ENCODE measurements around the gene COL28A1. TPM values are rescaled to one million over a fixed set of nuclear protein-coding genes. Genes with fewer than 3 reads are reported as not detected.

COL28A1 gene
- total RNA-seq, 1 donor from 2014 or later: 1.1 TPM

- Mint-ChIP-seq H3K27ac (ENCODE audit: unreplicated experiment) (no peak overlapping the region), H3K9me3 (ENCODE audit: unreplicated experiment) (peaks cover 18% of the 10 kb centered on the region)
Observed at GRCh38 chr7:7491044-7491443, 44.6 kb downstream of the COL28A1 start.

GRCh38 chr7:7490003-7490402 lies 45.7 kb downstream of the COL28A1 start:
- H3K4me3 Mint-ChIP-seq (ENCODE audit: unreplicated experiment): no peak overlapping the region
- H3K9me3 Mint-ChIP-seq (ENCODE audit: unreplicated experiment): peaks cover 25% of the 10 kb centered on the region
- no peak for DNase-seq (ENCODE audit: extremely low spot score, unreplicated experiment)
- H3K36me3 Mint-ChIP-seq (ENCODE audit: unreplicated experiment): peaks cover 3% of the 10 kb centered on the region
- H3K27ac Mint-ChIP-seq (ENCODE audit: unreplicated experiment): no peak overlapping the region
- H3K4me1 Mint-ChIP-seq (ENCODE audit: unreplicated experiment): peaks cover 5% of the 10 kb centered on the region
- TF ChIP-seq CTCF (IDR thresholded peaks at IDR 0.05): no peak
- no peaks in the 10 kb centered on the region for H3K27me3 Mint-ChIP-seq (ENCODE audit: unreplicated experiment)

More at GRCh38 chr7:7491044-7491443, 44.6 kb downstream of the COL28A1 start:
- no peak for DNase-seq (ENCODE audit: extremely low spot score, unreplicated experiment)
- Mint-ChIP-seq H3K4me1 (ENCODE audit: unreplicated experiment) (peaks cover 5% of the 10 kb centered on the region), H3K36me3 (ENCODE audit: unreplicated experiment) (peaks cover 3% of the 10 kb centered on the region), H3K27me3 (ENCODE audit: unreplicated experiment) (no peaks in the 10 kb centered on the region), H3K4me3 (ENCODE audit: unreplicated experiment) (no peak overlapping the region)
- TF ChIP-seq CTCF (IDR thresholded peaks at IDR 0.05): no peak

- H3K4me3 Mint-ChIP-seq (ENCODE audit: unreplicated experiment): no peak overlapping the region
- H3K36me3 Mint-ChIP-seq (ENCODE audit: unreplicated experiment): peaks cover 3% of the 10 kb centered on the region
- no peak overlapping the region for H3K27ac Mint-ChIP-seq (ENCODE audit: unreplicated experiment)
- peaks cover 5% of the 10 kb centered on the region for H3K4me1 Mint-ChIP-seq (ENCODE audit: unreplicated experiment)
- H3K9me3 Mint-ChIP-seq (ENCODE audit: unreplicated experiment): peaks cover 25% of the 10 kb centered on the region
- no peak for TF ChIP-seq CTCF (IDR thresholded peaks at IDR 0.05)
- DNase-seq (ENCODE audit: extremely low spot score, unreplicated experiment): no peak
- no peaks in the 10 kb centered on the region for H3K27me3 Mint-ChIP-seq (ENCODE audit: unreplicated experiment)
Observed at GRCh38 chr7:7489546-7489945, 46.1 kb downstream of the COL28A1 start.

- Mint-ChIP-seq H3K36me3 (ENCODE audit: unreplicated experiment) (peaks cover 5% of the 10 kb centered on the region), H3K27me3 (ENCODE audit: unreplicated experiment) (no peaks in the 10 kb centered on the region)
Observed at GRCh38 chr7:7486362-7486761, 49.3 kb downstream of the COL28A1 start.

GRCh38 chr7:7484072-7484471 lies 51.6 kb downstream of the COL28A1 start:
- no peaks in the 10 kb centered on the region for H3K4me1 Mint-ChIP-seq (ENCODE audit: unreplicated experiment)
- H3K27ac Mint-ChIP-seq (ENCODE audit: unreplicated experiment): no peak overlapping the region
- no peaks in the 10 kb centered on the region for H3K27me3 Mint-ChIP-seq (ENCODE audit: unreplicated experiment)
- no peak for TF ChIP-seq CTCF (IDR thresholded peaks at IDR 0.05)
- H3K4me3 Mint-ChIP-seq (ENCODE audit: unreplicated experiment): no peak overlapping the region
- H3K9me3 Mint-ChIP-seq (ENCODE audit: unreplicated experiment): peaks cover 34% of the 10 kb centered on the region
- peaks cover 5% of the 10 kb centered on the region for H3K36me3 Mint-ChIP-seq (ENCODE audit: unreplicated experiment)
- no peak for DNase-seq (ENCODE audit: extremely low spot score, unreplicated experiment)

More at GRCh38 chr7:7486362-7486761, 49.3 kb downstream of the COL28A1 start:
- Mint-ChIP-seq H3K9me3 (ENCODE audit: unreplicated experiment) (peaks cover 34% of the 10 kb centered on the region), H3K4me3 (ENCODE audit: unreplicated experiment) (no peak overlapping the region), H3K27ac (ENCODE audit: unreplicated experiment) (no peak overlapping the region), H3K4me1 (ENCODE audit: unreplicated experiment) (peaks cover 1% of the 10 kb centered on the region)
- no peak for DNase-seq (ENCODE audit: extremely low spot score, unreplicated experiment)
- TF ChIP-seq CTCF (IDR thresholded peaks at IDR 0.05): no peak
